GM06990 (cell line): ENCODE results near the gene PRKACG.

Source experiments
- DNase-seq: peaks from one replicate; pipeline ENCODE4 v3.0.0-alpha.2; 2011; ENCODE audit not compliant: insufficient read length; ENCODE audit errors: extremely low read depth
- H3K27me3 ChIP-seq: replicated peaks from 2 replicates; pipeline ENCODE4 v1.6.0; 2011; ENCODE audit warnings: low read length; ENCODE audit not compliant: control insufficient read depth, insufficient read depth
- H3K36me3 ChIP-seq: 2 replicates; pipeline ENCODE4 v1.5.1; 2011; ENCODE audit warnings: low read length; ENCODE audit not compliant: control insufficient read depth, insufficient read depth
- H3K4me3 ChIP-seq: replicated peaks from 2 replicates; pipeline ENCODE4 v1.5.1; 2011; ENCODE audit warnings: low read depth, mild to moderate bottlenecking, control low read depth, low read length
- CTCF ChIP-seq: IDR thresholded peaks from 2 replicates; pipeline ENCODE4 v1.5.1; 2011; ENCODE audit warnings: low read length, control low read depth, mild to moderate bottlenecking, inconsistent platforms; ENCODE audit not compliant: insufficient read depth, poor library complexity, severe bottlenecking

The PRKACG gene

GRCh38 chr9:69030851-69031645, 17.1 kb upstream of the PRKACG start:
- no peak for DNase-seq
- no peak for TF ChIP-seq CTCF
- Histone ChIP-seq H3K4me3 (no peak overlapping the region), H3K36me3 (no peaks in the 10 kb centered on the region), H3K27me3 (no peaks in the 10 kb centered on the region; the same call in 1 of the 2 replicates)

- H3K27me3 ChIP-seq: no peaks in the 10 kb centered on the region; the same call in 1 of the 2 replicates
- DNase-seq: no peak
- no peak overlapping the region for H3K4me3 ChIP-seq
- TF ChIP-seq CTCF: no peak
- H3K36me3 ChIP-seq: no peaks in the 10 kb centered on the region
Measured at GRCh38 chr9:69029535-69029934, 15.6 kb upstream of the PRKACG start.

GRCh38 chr9:69028754-69029153, 14.8 kb upstream of the PRKACG start:
- no peak overlapping the region for H3K4me3 ChIP-seq
- no peak for DNase-seq
- no peaks in the 10 kb centered on the region; the same call in 1 of the 2 replicates for H3K27me3 ChIP-seq
- TF ChIP-seq CTCF: no peak
- H3K36me3 ChIP-seq: no peaks in the 10 kb centered on the region

GRCh38 chr9:69027355-69028097, 13.6 kb upstream of the PRKACG start:
- peak; percentile 73 for TF ChIP-seq CTCF
- Histone ChIP-seq H3K27me3 (no peaks in the 10 kb centered on the region; the same call in 1 of the 2 replicates), H3K36me3 (no peaks in the 10 kb centered on the region), H3K4me3 (no peak overlapping the region)
- DNase-seq: no peak

GRCh38 chr9:69023650-69024049, 9.7 kb upstream of the PRKACG start:
- Histone ChIP-seq H3K4me3 (no peak overlapping the region), H3K27me3 (no peaks in the 10 kb centered on the region; the same call in 1 of the 2 replicates), H3K36me3 (no peaks in the 10 kb centered on the region)
- TF ChIP-seq CTCF: no peak
- DNase-seq: no peak
